HG02884 (cell line): Measurements from ENCODE around the gene NCOA6.
A peak's percentile ranks its signal among the peaks of the same experiment; 100 is the strongest.

Source experiments
- ATAC-seq: cut with Tn5 transposase; IDR thresholded peaks from one replicate; pipeline ENCODE4 v1.9.1; 2021; ENCODE audit warnings: mild to moderate bottlenecking, moderate library complexity; ENCODE audit not compliant: unreplicated experiment

The NCOA6 gene

DNA sequence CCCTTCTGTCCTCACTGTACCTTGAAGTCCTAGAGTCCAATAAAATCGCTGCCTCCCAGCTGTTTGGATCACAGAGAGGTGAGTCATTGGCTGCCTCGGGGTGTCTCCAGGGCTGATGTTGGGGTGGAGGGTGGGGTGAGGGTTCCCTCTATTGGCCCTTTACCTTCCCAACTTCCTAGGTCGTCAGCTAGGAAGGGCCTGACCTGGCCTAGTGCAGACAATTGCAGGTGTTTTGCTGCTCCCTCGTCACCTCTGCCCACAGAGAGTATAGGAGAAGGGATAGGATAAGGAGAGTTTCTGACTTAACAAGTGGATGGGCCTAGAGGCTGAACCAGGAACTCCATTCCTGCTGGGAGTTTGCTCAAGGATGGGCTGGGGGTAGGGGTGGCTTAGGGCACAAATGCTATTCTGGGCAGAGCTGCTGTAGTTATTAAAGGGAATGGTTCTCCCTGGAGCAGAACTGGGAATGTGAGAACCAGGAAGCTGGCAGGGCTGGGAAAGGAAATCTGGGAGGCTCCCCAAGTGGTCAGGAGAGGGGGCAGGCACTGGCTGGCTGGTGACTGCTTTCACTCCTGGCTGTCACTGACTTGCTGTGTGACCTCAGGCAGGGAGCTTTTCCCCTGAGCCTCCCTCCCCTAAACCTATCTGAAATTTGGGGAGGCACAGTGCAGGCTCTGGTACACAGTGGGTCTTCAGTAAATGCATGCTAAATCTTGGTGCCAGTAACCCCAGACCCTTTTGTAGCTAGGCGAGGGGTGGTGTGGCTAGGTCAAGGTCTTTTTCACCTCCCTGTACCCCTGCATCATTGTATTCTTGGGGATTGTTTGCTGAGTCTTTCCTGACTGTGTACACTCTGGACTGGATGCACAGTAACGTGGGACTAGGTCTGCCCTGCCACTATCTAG, 119.8 kb downstream of the NCOA6 start:
- ATAC-seq: no peak

DNA sequence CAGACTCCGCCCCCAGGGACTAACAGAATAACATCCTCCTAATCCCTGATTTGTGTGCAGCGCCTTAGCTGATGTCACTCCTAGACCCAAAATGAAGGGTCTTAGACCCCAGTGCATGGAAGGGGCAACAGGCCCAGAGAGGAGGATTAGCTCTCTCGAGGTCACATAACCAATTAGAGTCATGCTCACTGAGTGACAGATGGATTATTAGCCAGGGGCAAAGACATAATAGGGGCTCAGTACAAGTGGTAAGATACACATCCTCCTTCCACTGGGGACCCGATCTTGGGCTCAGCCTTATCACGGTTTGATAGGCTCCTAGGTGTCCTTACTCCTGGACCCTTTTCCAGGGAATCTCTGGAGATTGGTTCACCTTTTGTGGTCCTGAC, 120.4 kb downstream of the NCOA6 start:
- no peak for ATAC-seq

- ATAC-seq: peak; percentile 44
These were observed 121.1 kb downstream of the NCOA6 start, which contains the start of gene TP53INP2 for GRCh38 chr20:34704177-34705007. TSS of gene TP53INP2 (plus strand) at chr20:34704344. CDS start at chr20:34708740, 4,396 bp downstream.

GRCh38 chr20:34703424-34704176, 121.9 kb downstream of the NCOA6 start:
- ATAC-seq: no peak

DNA sequence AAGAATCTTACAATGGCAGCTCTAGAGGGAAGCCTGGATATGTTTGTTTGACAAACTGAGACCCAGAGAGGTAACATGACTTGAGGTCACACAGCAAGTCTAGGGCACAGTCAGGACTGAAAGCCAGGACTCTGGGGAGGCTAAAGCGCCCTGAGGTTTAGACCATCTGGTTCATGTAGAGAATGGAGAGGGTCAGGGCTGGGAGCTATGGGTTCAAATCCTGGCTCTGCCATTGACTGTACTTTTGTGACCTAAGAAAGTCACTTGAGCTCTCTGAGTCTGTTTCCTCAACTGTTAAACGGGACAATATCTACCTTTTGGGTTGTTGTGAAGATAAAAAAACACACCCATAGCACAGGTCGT, 122.4 kb downstream of the NCOA6 start:
- no peak for ATAC-seq

DNA sequence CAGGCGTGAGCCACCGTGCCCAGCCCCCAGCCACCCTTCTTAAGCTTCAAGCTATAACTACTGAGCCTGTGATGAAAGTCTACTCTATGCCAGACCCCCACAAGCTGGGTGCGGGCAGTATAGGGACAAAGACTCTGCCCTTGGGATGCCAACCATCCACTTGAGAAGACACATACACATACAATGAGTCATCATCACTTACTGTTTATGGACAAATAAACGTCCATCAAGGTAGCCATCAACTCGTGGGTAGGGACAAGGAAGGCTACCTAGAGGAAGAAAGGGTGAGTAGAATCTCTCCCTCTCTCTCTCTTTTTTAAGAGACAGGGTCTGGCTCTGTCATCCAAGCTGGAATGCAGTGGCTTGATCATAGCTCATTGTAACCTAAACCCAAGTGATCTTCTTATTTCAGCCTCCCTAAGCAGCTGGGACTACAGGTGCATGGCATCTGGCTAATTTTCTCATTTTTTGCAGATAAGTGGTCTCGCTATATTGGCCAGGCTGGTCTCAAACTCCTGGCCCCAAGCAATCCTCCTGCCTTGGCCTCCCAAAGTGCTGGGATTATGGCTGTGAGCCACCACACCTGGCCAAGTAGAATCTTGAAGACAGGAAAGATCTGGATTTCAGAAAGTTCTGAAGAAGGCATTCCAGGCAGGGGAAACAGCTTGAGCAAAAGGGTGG, 123.9 kb downstream of the NCOA6 start:
- ATAC-seq: no peak

DNA sequence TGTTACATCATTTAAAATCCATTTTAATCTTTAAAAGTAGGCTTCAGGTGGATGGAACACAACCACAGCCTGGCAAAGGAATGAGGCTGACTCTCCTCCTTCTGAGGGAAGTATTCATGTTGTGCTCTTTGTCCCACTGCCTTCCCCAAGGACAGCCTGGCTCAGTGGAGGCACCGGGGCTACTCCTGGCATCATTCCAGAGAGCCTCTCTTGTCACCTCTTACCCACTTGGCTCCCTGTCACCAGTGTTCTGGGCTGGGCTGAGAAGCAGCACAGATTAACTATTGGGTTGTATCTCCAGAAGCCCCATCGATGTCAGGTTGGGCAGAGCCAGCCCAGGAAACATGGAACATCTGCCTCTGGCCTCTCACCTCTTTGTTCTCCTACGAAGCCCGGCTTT, 132.0 kb downstream of the NCOA6 start:
- no peak for ATAC-seq

GRCh38 chr20:34691838-34692237, 133.6 kb downstream of the NCOA6 start:
- no peak for ATAC-seq

DNA sequence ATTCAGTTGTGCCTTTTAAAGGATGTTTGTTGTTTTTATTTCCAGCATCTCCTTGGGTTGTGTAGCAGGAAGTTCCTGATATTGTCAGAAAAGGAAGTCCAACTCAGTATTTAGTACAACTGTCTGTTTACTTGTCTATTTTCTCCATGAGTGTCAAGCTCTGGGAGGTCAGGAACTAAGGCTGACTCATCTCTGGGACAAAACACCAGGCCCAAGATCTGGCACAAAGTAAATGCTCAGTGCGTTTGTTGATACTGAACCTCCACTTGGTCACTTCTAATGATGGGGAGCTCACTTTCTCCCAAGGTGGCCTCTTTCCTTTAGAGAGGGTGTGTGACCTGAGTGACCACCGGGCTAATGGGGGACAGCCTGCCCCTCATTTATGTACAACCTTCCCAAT, 136.0 kb downstream of the NCOA6 start:
- ATAC-seq: no peak

- ATAC-seq: no peak
These were observed 141.8 kb downstream of the NCOA6 start for GRCh38 chr20:34683667-34684066.

GRCh38 chr20:34680586-34681175, 144.8 kb downstream of the NCOA6 start:
- ATAC-seq: no peak

DNA sequence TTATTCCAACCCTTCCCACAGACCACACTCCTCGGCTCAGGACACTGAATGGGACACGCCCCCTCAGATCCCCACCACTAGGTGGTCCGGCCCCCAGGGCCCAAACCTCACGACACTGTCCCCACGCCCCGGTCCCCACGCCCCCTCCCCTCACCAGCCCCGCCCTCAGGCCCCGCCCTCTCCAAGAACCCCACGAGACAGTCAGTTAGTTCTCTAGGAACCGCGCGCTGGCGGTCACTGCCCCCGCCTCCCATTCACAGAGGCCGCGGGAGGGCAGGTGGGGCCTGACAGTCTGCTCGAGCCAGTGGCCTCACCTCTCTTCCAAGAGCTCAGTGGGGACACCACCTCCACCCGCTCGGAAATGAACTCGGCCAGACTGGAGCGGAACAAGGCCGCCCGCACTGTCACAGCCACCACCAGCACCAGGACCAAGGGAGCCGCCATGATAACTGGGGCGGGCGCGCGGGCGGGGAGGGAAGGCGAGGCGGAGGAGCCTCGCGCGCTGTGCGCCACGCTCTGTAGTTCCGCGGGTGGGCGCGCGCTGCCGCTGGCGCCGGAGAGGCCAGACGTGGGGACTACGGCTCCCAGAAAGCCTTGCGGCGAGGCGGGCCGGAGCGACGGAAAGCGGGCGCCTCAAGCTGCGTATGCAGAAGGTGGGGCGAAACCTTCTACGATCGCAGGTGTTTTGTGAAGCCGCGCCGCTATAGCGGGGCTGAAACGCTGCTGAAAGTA, 148.6 kb downstream of the NCOA6 start, which contains the start of gene PIGU:
Gene PIGU, minus strand, starts transcription at position 451 of the 732 bp plus-strand sequence. Its CDS starts 7 bp downstream, at position 444.
- peak; percentile 91 for ATAC-seq

DNA sequence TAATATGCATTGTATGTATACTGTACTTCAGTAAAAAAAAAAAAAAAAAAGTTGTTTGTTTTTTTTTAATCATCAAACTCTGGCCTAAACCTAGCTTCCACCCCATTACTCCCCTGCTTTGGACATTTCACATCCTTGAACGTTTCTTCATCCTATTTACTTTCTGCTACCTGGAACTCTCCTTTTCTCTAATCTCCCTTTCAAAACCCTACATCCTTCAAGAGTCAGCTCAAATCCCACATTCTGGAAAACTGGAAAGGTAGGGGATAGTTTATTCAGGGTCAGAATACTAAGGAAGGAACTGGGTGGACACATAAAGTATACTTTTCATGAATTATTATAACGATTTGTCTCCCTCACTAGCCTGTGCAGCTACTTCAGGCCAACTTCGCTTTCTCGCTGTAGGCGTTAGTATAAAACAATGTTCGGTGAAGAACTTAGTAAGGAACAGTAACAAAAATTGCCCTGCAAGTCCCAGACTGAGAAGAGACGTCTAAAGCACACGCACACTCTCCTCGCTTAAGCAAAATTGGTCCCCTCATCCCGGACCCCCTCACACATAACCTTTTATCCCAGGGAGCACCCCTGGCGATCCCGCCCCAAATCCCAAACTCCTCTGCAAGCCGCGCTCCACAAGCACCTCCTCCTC, 149.3 kb downstream of the NCOA6 start:
- no peak for ATAC-seq

- ATAC-seq: no peak
These were observed 149.9 kb downstream of the NCOA6 start for GRCh38 chr20:34675561-34675960.

GRCh38 chr20:34673412-34673811, 152.0 kb downstream of the NCOA6 start:
- no peak for ATAC-seq

DNA sequence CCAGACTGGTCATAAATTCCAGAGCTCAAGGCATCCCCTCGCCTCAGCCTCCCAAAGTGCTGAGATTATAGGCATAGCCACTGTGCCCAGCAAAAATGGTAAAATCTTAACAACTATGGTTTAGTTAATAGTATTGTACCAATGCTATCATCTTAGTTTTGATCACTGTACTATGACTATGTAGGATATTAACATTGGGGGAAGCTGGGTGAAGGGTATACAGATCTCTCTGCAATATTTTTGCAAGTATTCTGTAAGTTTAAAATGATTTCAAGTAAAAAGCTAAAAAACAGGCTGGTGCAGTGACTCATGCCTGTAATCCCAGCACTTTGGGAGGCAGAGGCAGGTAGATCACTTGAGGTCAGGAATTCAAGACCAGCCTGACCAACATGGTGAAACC, 156.4 kb downstream of the NCOA6 start:
- ATAC-seq: no peak
